Ammon's horn (tissue), 1 donor: ENCODE results near the gene VPS37B.

Source experiments
- DNase-seq: peaks from one replicate; pipeline ENCODE4 v3.0.0-alpha.2; 2016; ENCODE audit warnings: low spot score

Gene VPS37B

DNA sequence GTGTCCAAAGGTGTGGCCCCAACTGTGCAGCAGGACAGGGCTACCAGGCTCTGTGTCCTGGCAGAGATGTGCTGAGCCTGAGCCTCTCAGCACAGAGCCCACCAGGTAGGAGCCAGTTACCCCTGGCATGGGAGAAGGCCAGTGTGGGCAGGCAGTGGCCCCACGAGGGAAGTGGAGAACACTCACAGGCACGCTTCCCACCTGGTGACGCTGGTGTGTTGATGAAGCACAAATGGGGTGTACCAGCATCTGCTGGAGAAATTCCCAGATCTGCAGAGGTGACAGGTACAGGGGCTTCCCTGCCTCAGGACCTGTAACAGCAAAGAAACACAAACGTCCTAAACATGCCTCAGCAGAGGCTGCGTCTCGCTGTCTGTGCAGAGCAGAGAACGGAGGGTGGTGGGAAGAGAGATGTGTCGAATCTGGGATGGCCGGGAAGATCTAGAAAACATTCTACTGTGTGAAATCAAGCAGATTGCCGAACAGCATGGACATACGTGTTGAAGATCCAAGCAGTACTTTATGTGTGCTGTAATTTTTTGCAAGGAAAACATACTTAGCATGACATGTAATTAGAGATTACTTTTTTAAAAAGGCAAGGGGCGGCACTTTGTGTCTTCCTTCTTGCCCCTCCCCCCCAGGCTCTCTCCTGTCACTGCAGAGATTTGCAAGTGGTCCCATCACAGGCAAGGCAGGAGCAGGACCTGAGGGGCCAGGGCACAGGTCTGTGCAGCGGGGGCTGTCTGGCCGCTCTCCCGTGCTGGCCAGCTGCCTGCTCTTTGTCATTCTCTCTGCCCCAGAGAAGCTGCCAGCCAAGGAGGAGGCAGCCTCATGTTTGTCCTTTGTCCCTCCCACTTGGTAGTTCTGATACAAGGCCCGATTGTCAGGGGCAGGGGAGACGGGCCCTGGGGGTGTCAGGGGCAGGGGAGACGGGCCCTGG lies 43.3 kb downstream of the VPS37B start:
- DNase-seq: peak; percentile 93

GRCh38 chr12:122851820-122852219 lies 44.1 kb downstream of the VPS37B start:
- no peak for DNase-seq

GRCh38 chr12:122850695-122851350 lies 45.1 kb downstream of the VPS37B start:
- DNase-seq: no peak

GRCh38 chr12:122850048-122850445 lies 45.9 kb downstream of the VPS37B start:
- DNase-seq: no peak

- peak; percentile 87 for DNase-seq
These were observed 46.4 kb downstream of the VPS37B start for GRCh38 chr12:122849352-122850047.

DNA sequence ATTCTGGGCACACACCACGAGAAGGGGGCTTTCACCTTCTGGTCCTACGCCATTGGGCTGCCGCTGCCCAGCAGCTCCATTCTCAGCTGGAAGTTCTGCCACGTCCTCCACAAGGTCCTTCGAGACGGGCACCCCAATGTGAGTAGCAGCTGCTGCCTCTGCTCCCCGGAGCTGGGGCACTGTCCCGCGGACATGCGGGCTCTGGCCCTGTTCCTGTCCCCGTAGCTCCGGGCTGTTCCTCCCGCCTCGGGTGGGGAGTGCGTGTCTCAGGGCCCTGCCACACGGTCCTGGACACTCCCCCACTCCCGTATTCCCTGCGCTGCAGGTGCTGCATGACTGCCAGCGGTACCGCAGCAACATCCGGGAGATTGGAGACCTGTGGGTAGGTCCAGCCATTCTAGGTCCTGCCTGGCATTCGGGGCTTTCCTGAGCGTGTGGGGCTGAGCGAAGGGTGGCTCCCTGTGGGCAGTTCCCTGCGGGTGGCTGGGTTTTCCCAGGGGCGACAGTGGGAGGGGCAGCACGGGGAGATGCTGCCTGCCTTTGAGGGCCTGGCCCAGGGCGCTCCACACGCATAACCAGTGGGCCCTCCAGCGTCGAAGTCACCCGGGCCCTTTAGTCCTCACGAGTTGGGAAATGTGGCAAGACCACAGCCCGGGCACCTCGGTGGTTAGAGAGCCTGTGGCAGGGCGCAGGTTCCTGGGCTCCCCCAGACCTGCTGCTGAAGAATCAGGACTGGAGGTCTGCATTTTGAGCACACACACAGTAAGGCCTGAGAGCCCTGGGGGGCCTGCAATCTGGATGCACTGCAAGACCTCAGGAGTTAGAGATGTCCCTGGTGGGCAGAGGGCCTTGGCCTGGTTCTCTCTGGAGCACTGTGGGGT lies 47.2 kb downstream of the VPS37B start:
- DNase-seq: no peak

GRCh38 chr12:122847921-122848421 lies 48.0 kb downstream of the VPS37B start:
- DNase-seq: no peak

GRCh38 chr12:122847516-122847836 lies 48.4 kb downstream of the VPS37B start:
- DNase-seq: no peak

GRCh38 chr12:122846622-122847515 lies 49.1 kb downstream of the VPS37B start:
- no peak for DNase-seq

DNA sequence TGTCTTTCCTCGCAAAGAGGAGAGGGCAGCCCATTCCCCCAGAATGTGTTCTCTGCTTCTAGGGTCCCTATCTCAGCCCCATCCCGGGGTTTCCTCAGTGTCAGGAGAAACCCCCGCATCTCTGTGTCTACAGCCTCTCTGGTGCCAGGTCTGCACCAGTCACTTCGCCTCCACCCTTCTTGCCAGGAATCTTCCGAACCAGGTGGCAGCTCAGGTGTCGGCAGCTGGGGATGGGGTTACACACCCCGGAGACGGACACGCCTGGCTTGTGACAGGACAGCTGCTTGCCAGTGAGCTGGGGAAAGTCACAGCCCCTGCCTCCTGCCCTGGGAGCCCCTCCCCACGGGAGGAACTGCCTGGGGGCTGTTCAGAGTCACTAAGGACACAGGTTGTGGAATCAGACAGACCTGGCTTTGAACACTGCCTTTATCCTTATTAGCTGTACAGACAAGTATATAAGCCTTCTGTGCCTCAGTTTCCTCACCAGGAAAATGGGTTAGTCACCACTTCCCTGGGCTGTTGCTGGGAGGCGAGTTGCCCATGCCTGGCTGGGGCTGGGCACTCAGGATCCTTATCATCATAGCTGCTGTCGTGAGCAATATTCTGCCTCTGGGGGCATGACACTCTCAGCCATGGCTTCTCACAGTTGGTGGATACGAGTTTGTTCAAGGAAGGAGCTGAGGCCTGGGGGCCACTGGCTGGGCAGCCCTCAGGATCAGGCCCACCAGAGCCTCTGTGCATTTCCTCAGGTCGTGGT lies 49.9 kb downstream of the VPS37B start:
- no peak for DNase-seq

GRCh38 chr12:122845041-122845864 lies 50.7 kb downstream of the VPS37B start:
- DNase-seq: peak; percentile 98

DNA sequence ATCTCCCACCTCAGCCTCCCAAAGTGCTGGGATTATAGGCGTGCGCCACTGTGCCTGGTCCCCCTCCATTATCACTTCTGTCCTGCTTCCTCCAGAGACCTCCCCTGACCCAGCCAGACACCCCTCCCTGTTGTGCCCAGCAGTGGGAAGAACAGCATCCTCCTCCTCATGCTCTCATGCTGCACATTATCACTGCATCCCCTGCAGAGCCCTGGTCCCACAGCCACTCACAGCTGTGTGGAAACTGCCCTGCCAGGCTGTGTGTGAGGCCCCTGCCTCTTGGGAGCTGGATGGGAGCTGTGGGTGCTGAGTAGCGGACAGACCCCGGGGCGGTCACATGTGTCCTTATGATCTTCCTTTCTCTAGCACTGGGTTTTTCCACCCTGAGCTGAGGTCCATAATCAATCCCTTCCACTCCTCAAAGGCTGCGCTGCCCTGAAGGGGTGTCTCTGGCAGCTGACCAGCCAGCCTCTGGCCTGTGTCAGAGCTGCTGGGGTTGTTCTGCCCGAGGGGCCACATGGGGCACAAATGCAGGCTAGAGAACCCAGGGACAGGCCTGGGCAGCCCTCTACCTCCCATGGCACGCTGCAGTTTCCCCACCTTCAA lies 51.5 kb downstream of the VPS37B start:
- DNase-seq: no peak

- DNase-seq: no peak
These were observed 52.5 kb downstream of the VPS37B start for GRCh38 chr12:122843455-122843854.

GRCh38 chr12:122842505-122843405 lies 53.2 kb downstream of the VPS37B start:
- peak; percentile 16 for DNase-seq

- peak; percentile 89 for DNase-seq
These were observed 54.2 kb downstream of the VPS37B start for GRCh38 chr12:122841544-122842321.
